RWPE1 (cell line): ENCODE measurements around the gene BIRC3.

ENCODE experiments used
- CTCF ChIA-PET: fragments of 350-600 bp; sonication (Branson Sonifier 250); formaldehyde crosslinking; extraction: SDS; loops from one replicate; lab custom pipeline; 2021; lab: Yijun Ruan, JAX
- POLR2A ChIA-PET: fragments of 400-600 bp; formaldehyde crosslinking; extraction: SDS; loops from one replicate; lab custom pipeline; 2020; ENCODE audit warnings: antibody characterized with exemption; ENCODE audit not compliant: low non-redundant PET; lab: Yijun Ruan, JAX
- DNase-seq: peaks from one replicate; pipeline ENCODE4 v3.0.0; 2012; ENCODE audit warnings: low spot score
- H3K27ac ChIP-seq: fragments of 450-650 bp; 2 replicates; pipeline ENCODE4 v1.5.1; 2017
- TF ChIP-seq, protein P1 (sequence below): fragments of 450-650 bp; conservative IDR thresholded peaks from 2 replicates; pipeline ENCODE4 v1.5.1; 2017; ENCODE audit warnings: low read depth, mild to moderate bottlenecking

Gene BIRC3

DNA sequence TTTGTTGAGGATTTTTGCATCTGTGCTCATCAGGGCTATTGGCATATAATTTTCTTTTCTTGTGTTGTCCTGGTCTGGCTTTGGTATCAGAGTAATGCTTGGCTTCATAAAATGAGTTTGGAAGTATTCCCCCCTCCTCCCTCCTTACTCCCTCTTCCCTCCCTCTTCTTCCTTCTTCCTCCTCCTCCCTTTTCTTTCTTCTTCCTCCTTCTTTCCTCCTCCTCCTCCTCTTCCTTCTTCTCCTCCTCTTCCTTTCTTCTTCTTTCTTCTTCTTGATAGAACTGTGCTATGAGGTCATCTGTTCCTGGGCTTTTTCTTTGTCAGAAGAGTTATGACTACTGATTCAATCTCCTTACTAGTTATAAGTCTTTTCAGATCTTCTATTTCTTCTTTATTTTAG lies 39.8 kb downstream of the BIRC3 start:
- TF ChIP-seq, protein P1, sequence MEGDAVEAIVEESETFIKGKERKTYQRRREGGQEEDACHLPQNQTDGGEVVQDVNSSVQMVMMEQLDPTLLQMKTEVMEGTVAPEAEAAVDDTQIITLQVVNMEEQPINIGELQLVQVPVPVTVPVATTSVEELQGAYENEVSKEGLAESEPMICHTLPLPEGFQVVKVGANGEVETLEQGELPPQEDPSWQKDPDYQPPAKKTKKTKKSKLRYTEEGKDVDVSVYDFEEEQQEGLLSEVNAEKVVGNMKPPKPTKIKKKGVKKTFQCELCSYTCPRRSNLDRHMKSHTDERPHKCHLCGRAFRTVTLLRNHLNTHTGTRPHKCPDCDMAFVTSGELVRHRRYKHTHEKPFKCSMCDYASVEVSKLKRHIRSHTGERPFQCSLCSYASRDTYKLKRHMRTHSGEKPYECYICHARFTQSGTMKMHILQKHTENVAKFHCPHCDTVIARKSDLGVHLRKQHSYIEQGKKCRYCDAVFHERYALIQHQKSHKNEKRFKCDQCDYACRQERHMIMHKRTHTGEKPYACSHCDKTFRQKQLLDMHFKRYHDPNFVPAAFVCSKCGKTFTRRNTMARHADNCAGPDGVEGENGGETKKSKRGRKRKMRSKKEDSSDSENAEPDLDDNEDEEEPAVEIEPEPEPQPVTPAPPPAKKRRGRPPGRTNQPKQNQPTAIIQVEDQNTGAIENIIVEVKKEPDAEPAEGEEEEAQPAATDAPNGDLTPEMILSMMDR, result no peak
- POLR2A ChIA-PET, result no interaction called here
- DNase-seq, result no peak
- CTCF ChIA-PET, result no interaction called here
- H3K27ac ChIP-seq, result no peak overlapping the region

DNA sequence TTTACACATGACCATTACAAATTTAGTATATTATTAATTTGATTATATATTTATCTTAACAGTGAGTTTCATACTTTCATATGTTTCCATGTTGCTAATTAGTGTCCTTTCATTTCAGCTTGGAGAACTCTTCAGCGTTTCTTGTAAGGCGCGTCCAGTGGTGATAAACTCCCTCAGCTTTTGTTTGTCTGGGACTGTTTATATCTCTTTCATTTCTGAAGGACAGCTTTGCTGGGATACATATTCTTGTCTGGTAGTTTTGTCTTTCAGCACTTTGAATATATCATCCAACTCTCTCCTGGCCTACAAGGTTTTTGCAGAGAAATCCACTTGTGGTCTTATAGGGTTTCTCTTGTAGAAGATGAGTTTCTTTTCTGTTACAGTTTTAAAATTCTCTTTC lies 42.1 kb downstream of the BIRC3 start:
- no peak for DNase-seq
- ChIA-PET POLR2A (no interaction called here), CTCF (interaction anchor here (0.6 to 1.1 kb wide), 3 partner anchors 18 to 927 kb away, joined by 3 read pairs; no protein-coding TSS in a partner anchor)
- TF ChIP-seq, protein P1, result no peak
- H3K27ac ChIP-seq, result no peak overlapping the region

DNA sequence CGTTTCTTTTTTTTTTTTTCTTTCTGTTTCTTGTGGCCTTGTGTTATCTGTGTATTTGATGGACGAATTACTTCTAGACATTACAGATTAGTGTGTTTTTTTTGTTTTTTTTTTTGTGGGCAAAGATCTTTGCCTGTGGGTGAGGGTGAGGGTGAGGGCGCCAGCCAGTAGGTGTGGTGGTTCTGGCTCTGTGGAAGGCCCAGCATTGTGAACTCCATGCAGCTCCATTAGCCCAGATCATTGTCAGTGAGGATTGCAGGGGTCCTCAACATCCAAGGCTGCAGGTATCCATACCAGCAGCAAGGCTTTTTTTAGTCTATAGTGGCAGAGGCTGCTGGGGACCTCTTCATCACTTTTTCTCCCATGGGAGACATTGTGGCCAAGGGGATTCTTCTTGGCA lies 43.4 kb downstream of the BIRC3 start:
- H3K27ac ChIP-seq, result no peak overlapping the region
- POLR2A ChIA-PET, result no interaction called here
- TF ChIP-seq, protein P1, result no peak
- CTCF ChIA-PET, result no interaction called here
- no peak for DNase-seq

DNA sequence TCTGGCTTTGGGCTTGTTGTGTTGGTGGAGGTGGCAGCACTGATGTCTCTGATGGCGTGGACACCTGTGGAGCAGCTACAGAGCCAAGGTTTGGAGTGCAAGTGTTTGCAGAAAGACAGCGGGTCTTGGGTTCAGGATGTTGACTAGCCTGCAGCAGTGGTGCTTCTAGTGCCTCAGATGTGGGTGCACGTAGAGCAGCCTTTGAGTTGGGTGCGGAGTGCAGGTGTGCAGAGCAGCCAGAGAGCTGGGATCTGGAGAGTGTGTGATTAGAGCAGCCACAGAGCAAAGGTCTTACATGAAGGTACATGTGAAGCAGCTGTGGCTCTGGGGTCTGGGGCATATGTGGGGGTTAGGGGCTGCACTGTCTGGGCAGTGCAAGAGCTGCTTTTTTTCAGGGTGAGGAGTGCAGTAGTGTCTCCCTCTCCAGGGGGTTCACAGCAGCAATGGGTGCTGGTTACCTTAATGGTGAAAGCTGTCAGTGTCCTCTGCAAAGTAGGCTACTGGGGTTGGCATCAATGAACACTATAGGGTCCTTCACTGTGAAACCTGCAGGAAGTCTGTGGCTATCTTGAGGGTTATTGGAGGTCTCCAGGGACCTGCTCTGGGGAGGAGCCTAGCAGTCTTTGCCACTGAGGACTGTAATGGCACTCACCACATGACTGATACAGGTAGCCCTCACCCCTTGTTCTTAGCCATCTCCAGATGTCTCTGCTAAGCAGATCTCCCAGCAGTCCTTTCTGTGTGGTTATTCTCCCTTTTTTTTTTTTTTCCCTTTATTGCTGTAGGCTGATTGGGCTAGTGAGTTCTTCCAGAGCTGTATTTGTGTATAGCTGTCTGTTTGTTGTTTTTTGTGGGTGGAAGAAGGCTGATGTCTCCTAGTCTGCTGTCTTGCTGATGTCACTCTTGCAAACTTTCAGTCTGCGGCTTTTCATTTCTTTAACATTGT lies 44.1 kb downstream of the BIRC3 start:
- CTCF ChIA-PET, result no interaction called here
- no peak overlapping the region for H3K27ac ChIP-seq
- TF ChIP-seq, protein P1, result no peak
- POLR2A ChIA-PET, result no interaction called here
- no peak for DNase-seq

DNA sequence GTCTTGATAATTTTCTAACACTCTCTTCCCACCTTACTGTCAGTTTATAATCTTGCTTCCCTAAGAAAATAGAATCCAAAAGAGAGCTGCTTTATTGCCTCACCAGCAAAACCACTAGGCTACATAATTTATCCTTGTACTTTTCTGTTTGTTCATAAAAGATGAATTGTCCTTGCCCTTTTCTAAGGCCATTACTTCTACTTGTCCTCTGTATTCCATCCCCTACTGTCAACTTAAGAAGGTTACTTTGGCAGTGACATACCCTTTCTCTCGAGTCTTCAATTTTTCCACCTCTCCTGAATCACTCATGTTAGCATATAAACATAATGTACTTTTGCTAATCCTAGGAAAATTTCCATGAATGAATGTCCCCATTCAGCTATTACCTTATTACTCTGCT lies 47.7 kb downstream of the BIRC3 start:
- no peak for DNase-seq
- CTCF ChIA-PET, result interaction anchor here (0.8 kb wide), 1 partner anchor 69 kb away, joined by 3 read pairs; no protein-coding TSS in a partner anchor
- no peak overlapping the region for H3K27ac ChIP-seq
- TF ChIP-seq, protein P1, result no peak
- POLR2A ChIA-PET, result no interaction called here

DNA sequence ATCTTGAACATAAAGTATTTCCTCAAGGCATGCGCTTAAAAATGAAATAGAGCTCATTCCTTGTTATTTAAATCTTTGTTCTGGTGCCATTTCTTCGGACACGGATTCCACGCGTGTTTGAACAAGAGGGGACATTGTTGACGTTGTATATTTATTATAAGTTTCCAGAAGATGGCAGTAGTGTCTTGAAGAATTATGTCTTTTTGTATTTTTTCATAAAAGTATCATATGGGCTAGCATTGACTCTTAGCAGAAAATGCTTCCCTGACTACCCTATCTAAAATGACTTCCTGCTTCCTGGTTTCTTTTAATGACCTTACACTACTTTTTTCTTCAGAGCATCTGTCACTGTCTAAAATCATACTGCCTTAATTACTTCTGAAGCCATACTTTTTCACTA lies 50.1 kb downstream of the BIRC3 start:
- TF ChIP-seq, protein P1, result no peak
- ChIA-PET CTCF (interaction anchor here (0.5 to 1.8 kb wide), 10 partner anchors 32 to 333 kb away, joined by 3 to 10 read pairs (median 4); no protein-coding TSS in a partner anchor), POLR2A (no interaction called here)
- no peak overlapping the region for H3K27ac ChIP-seq
- no peak for DNase-seq
